NB4 (cell line): ENCODE data around the gene AKT3.

Experiments
- MYC ChIP-seq: IDR thresholded peaks from 2 replicates; pipeline ENCODE4 v1.6.1; 2011; ENCODE audit warnings: low read depth, low read length
- TF ChIP-seq, protein P1 (sequence below): IDR thresholded peaks from one replicate; pipeline ENCODE4 v1.5.1; 2012; ENCODE audit warnings: low read depth, low read length

DNA sequence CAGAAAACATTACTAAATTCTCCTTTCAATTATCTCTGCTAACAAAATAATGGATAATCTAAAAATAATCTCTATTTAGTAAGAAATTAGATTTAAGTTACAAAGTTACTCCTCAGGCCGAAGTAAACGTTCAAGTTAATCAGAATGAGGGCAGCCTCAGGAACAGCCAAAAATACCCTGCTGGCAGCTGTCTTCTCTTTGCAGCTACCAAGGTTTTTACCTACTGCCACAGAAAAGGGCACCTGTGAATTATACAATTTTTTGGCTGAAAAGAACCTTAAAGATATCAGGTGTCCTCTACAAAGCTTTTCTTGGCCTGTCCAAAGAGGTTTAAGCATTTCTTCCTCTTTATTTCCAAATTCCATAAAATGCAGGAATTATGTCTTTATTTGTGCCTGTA lies 84.4 kb downstream of the AKT3 start:
- TF ChIP-seq, protein P1, sequence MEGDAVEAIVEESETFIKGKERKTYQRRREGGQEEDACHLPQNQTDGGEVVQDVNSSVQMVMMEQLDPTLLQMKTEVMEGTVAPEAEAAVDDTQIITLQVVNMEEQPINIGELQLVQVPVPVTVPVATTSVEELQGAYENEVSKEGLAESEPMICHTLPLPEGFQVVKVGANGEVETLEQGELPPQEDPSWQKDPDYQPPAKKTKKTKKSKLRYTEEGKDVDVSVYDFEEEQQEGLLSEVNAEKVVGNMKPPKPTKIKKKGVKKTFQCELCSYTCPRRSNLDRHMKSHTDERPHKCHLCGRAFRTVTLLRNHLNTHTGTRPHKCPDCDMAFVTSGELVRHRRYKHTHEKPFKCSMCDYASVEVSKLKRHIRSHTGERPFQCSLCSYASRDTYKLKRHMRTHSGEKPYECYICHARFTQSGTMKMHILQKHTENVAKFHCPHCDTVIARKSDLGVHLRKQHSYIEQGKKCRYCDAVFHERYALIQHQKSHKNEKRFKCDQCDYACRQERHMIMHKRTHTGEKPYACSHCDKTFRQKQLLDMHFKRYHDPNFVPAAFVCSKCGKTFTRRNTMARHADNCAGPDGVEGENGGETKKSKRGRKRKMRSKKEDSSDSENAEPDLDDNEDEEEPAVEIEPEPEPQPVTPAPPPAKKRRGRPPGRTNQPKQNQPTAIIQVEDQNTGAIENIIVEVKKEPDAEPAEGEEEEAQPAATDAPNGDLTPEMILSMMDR, result no peak
- TF ChIP-seq MYC, result no peak
